HepG2 (cell line): ENCODE measurements around the gene TBC1D16. TPM values are rescaled to one million over a fixed set of nuclear protein-coding genes. Genes with fewer than 3 reads are reported as not detected.

Source experiments
- ATF7-NPFF ChIP-seq: sonication (generic); formaldehyde crosslinking; IDR thresholded peaks from 2 replicates; pipeline ENCODE4 v1.8.1; 2023; ENCODE audit warnings: mild to moderate bottlenecking, low read depth, missing genetic modification reagents, moderate library complexity
- FIP1L1 ChIP-seq: fragments of 200-400 bp; formaldehyde crosslinking; IDR thresholded peaks from 2 replicates; pipeline ENCODE4 v1.6.1; 2018; ENCODE audit warnings: low read depth, mild to moderate bottlenecking, low read length, moderate library complexity, borderline replicate concordance; ENCODE audit not compliant: insufficient read depth
- HMGA1 ChIP-seq: sonication (generic); formaldehyde crosslinking; conservative IDR thresholded peaks from 2 replicates; pipeline ENCODE4 v1.4.0; 2020; ENCODE audit warnings: missing genetic modification reagents
- HOXA5 ChIP-seq: sonication (generic); formaldehyde crosslinking; IDR thresholded peaks from 2 replicates; pipeline ENCODE4 v1.4.0; 2020; ENCODE audit warnings: missing genetic modification reagents
- MTA1 ChIP-seq: sonication (generic); formaldehyde crosslinking; IDR thresholded peaks from 2 replicates; pipeline ENCODE4 v1.4.0; 2020; ENCODE audit warnings: missing genetic modification reagents, mild to moderate bottlenecking, borderline replicate concordance
- RELA ChIP-seq: sonication (generic); formaldehyde crosslinking; IDR thresholded peaks from 2 replicates; pipeline ENCODE4 v1.4.0; 2020; ENCODE audit warnings: missing genetic modification reagents
- RFXAP ChIP-seq: sonication (generic); formaldehyde crosslinking; IDR thresholded peaks from 2 replicates; pipeline ENCODE4 v1.4.0; 2020; ENCODE audit warnings: missing genetic modification reagents, borderline replicate concordance
- SP1 ChIP-seq, 2 experiments: fragments of 450-650 bp in 1 of 2; sonication (generic) in 1 of 2; formaldehyde crosslinking in 1 of 2; IDR thresholded peaks; 2 replicates each; pipeline versions ENCODE4 v1.4.0 to v1.6.1; 2016 to 2020; ENCODE audit warnings: missing genetic modification reagents in 1 of 2
- ZBTB10 ChIP-seq: sonication (generic); formaldehyde crosslinking; IDR thresholded peaks from 2 replicates; pipeline ENCODE4 v1.4.0; 2020; ENCODE audit warnings: missing genetic modification reagents, borderline replicate concordance
- ZBTB38 ChIP-seq: sonication (generic); formaldehyde crosslinking; IDR thresholded peaks from 2 replicates; pipeline ENCODE4 v1.5.1; 2020; ENCODE audit warnings: mild to moderate bottlenecking, missing genetic modification reagents
- ZNF138 ChIP-seq: sonication (generic); formaldehyde crosslinking; IDR thresholded peaks from 2 replicates; pipeline ENCODE4 v1.5.0; 2020; ENCODE audit warnings: mild to moderate bottlenecking, low read depth, missing genetic modification reagents
- ZNF432 ChIP-seq: sonication (generic); formaldehyde crosslinking; IDR thresholded peaks from 2 replicates; pipeline ENCODE4 v1.5.0; 2020; ENCODE audit warnings: missing genetic modification reagents, mild to moderate bottlenecking, borderline replicate concordance
- ZNF687 ChIP-seq: sonication (generic); formaldehyde crosslinking; IDR thresholded peaks from 2 replicates; pipeline ENCODE4 v1.5.1; 2020; ENCODE audit warnings: mild to moderate bottlenecking, missing genetic modification reagents, moderate library complexity
- ZNF766 ChIP-seq: sonication (generic); formaldehyde crosslinking; IDR thresholded peaks from 2 replicates; pipeline ENCODE4 v1.5.0; 2020; ENCODE audit warnings: missing genetic modification reagents, borderline replicate concordance
- polyA plus RNA-seq, 8 experiments: library from polyadenylated mRNA; depleted of rRNA in 3 of 8; stranded (reverse) in 7 of 8; unstranded in 1 of 8; fragments of >200 nt; fragmentation: Illumina TruSeq in 4 of 8; extraction: Trizol in 4 of 8; gene quantifications; 2 replicates each; pipeline versions ENCODE4 v1.2.1 to v1.2.3, GENCODE V29; 2011 to 2016; ENCODE audit warnings: low read depth in 4 of 8, missing spikeins in 1 of 8, mixed read lengths in 1 of 8; ENCODE audit not compliant: insufficient read depth in 1 of 8
- total RNA-seq, 5 experiments: library from RNA; depleted of rRNA; stranded (reverse); fragments of >200 nt; fragmentation: Illumina TruSeq; extraction: Trizol; gene quantifications; 2 replicates each; pipeline ENCODE4 v1.2.3, GENCODE V29; 2016; ENCODE audit warnings: low read depth in 1 of 5
- TF ChIP-seq, protein P1 (sequence below), 2 experiments: IDR thresholded peaks; 2 replicates each; pipeline ENCODE4 v1.6.1; 2011 to 2012; ENCODE audit warnings: low read length in 2 of 2, borderline replicate concordance in 1 of 2, low read depth in 1 of 2, mild to moderate bottlenecking in 1 of 2, moderate library complexity in 1 of 2

TBC1D16 gene
- total and polyA plus RNA-seq, 2 of the 13 experiments (the other 11 are each of a cell fraction or from before 2014, with no cell fraction given) = 14.9 to 24.9 TPM

GRCh38 chr17:80002690-80003490, 32.8 kb downstream of the TBC1D16 start (continued):
- no peak for TF ChIP-seq ZNF766 (CRISPR knock-in tag)
- TF ChIP-seq SP1 (IDR thresholded peaks at IDR 0.05) = no peak
- TF ChIP-seq SP1 (CRISPR knock-in tag; IDR thresholded peaks at IDR 0.05) = no peak
- TF ChIP-seq, protein P1, sequence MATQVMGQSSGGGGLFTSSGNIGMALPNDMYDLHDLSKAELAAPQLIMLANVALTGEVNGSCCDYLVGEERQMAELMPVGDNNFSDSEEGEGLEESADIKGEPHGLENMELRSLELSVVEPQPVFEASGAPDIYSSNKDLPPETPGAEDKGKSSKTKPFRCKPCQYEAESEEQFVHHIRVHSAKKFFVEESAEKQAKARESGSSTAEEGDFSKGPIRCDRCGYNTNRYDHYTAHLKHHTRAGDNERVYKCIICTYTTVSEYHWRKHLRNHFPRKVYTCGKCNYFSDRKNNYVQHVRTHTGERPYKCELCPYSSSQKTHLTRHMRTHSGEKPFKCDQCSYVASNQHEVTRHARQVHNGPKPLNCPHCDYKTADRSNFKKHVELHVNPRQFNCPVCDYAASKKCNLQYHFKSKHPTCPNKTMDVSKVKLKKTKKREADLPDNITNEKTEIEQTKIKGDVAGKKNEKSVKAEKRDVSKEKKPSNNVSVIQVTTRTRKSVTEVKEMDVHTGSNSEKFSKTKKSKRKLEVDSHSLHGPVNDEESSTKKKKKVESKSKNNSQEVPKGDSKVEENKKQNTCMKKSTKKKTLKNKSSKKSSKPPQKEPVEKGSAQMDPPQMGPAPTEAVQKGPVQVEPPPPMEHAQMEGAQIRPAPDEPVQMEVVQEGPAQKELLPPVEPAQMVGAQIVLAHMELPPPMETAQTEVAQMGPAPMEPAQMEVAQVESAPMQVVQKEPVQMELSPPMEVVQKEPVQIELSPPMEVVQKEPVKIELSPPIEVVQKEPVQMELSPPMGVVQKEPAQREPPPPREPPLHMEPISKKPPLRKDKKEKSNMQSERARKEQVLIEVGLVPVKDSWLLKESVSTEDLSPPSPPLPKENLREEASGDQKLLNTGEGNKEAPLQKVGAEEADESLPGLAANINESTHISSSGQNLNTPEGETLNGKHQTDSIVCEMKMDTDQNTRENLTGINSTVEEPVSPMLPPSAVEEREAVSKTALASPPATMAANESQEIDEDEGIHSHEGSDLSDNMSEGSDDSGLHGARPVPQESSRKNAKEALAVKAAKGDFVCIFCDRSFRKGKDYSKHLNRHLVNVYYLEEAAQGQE (IDR thresholded peaks at IDR 0.05; ENCODE audit: borderline replicate concordance in 1 of 2, low read depth in 1 of 2, low read length in 2 of 2) = no peak
- no peak for TF ChIP-seq HOXA5 (CRISPR knock-in tag)
- peak; percentile 63; the same call in 1 of the 2 replicates for TF ChIP-seq MTA1
- no peak for TF ChIP-seq ATF7-NPFF
- no peak for TF ChIP-seq HMGA1
- peak; percentile 74 for TF ChIP-seq ZNF687 (CRISPR knock-in tag)
- TF ChIP-seq FIP1L1 = no peak
- no peak for TF ChIP-seq ZNF432 (CRISPR knock-in tag)
- no peak for TF ChIP-seq RFXAP
- no peak for TF ChIP-seq RELA (CRISPR knock-in tag)
- TF ChIP-seq ZNF138 = no peak
- no peak for TF ChIP-seq ZBTB10
- peak; percentile 94; the same call in 1 of the 2 replicates for TF ChIP-seq ZBTB38 (CRISPR knock-in tag)
